ENCODE measurements around the gene AK2.
A peak's percentile ranks its signal among the peaks of the same experiment; 100 is the strongest.

Gene AK2

DNA sequence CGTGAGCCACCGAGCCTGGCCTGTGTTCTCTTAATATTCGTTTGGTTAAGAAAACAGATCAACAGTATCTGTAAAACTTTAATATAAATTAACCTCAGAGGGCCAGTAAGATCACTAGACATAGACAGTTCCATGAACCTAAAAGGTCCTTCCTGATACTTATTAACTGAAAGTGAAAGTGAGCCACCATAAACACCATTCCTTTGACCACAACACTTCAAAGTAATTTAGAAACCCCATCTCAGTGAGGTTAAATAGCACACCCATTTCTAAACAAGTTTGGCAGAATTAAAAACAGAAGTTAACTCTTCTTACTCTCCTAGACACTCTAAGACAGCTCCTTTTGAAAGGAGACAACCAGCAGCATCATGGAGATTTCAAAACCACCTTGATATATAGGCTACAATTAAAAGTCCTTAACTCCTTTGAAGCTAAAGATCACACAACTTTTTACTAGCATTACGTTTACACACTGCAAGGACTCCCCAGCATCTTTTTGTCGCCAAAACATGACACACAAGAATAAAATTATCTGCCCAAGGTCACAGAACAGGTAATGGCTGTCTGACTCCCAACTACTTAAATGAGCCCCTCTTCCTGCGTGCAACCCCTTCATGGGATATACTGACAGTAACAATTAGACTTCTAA, 74.3 kb downstream of the AK2 start:
- in situ Hi-C loops (cut with HindIII; ENCODE audit: low sequenced_read_pairs) = no loop called here
- TF ChIP-seq CTCF (IDR thresholded peaks at IDR 0.05; ENCODE audit: low read depth, low read length, missing control alignments) = no peak
- DNase-seq (ENCODE audit: low read depth) = no peak
- H3K4me3 ChIP-seq (ENCODE audit: low read depth, low read length) = peak overlapping the region; percentile 72

GRCh38 chr1:32960819-32961355, 75.8 kb downstream of the AK2 start:
- H3K4me3 ChIP-seq (ENCODE audit: low read depth, low read length) = no peak overlapping the region

GRCh38 chr1:32960342-32960741, 76.3 kb downstream of the AK2 start:
- no peak overlapping the region for H3K4me3 ChIP-seq (ENCODE audit: low read depth, low read length)
- no peak for DNase-seq (ENCODE audit: low read depth)
- no peak for TF ChIP-seq CTCF (IDR thresholded peaks at IDR 0.05; ENCODE audit: low read depth, low read length, missing control alignments)
- in situ Hi-C loops (cut with HindIII; ENCODE audit: low sequenced_read_pairs) = no loop called here

More at GRCh38 chr1:32960819-32961355, 75.8 kb downstream of the AK2 start:
- no peak for DNase-seq (ENCODE audit: low read depth)
- in situ Hi-C loops (cut with HindIII; ENCODE audit: low sequenced_read_pairs) = no loop called here
- TF ChIP-seq CTCF (IDR thresholded peaks at IDR 0.05; ENCODE audit: low read depth, low read length, missing control alignments) = no peak

- TF ChIP-seq CTCF (IDR thresholded peaks at IDR 0.05; ENCODE audit: low read depth, low read length, missing control alignments) = no peak
- H3K4me3 ChIP-seq (ENCODE audit: low read depth, low read length) = no peak overlapping the region
- in situ Hi-C loops (cut with HindIII; ENCODE audit: low sequenced_read_pairs) = no loop called here
- DNase-seq (ENCODE audit: low read depth) = no peak
These were observed 77.9 kb downstream of the AK2 start for GRCh38 chr1:32958827-32959226.

Data from astrocyte of the cerebellum (primary cell).